Mesodermal cell (in vitro differentiated cells): ENCODE results near the gene IRX2.

ENCODE experiments used
- H3K27ac ChIP-seq: 2 replicates; pipeline ENCODE4 v1.7.0; 2013; ENCODE audit warnings: mild to moderate bottlenecking, low read depth, low read length, moderate library complexity; ENCODE audit not compliant: severe bottlenecking
- H3K36me3 ChIP-seq: 2 replicates; pipeline ENCODE4 v1.7.1; 2013; ENCODE audit warnings: mild to moderate bottlenecking, low read length, moderate library complexity; ENCODE audit not compliant: control insufficient read depth, insufficient read depth
- H3K4me1 ChIP-seq: one replicate; pipeline ENCODE4 v1.7.1; 2013; ENCODE audit warnings: mild to moderate bottlenecking, low read length; ENCODE audit not compliant: insufficient read depth, control insufficient read depth, poor library complexity, severe bottlenecking
- H3K4me3 ChIP-seq: 2 replicates; pipeline ENCODE4 v1.7.0; 2013; ENCODE audit warnings: low read length, control low read depth, mild to moderate bottlenecking; ENCODE audit not compliant: insufficient read depth, poor library complexity, severe bottlenecking; ENCODE audit errors: extremely low read depth
- H3K9me3 ChIP-seq: 2 replicates; pipeline ENCODE4 v1.7.1; 2013; ENCODE audit warnings: mild to moderate bottlenecking, low read length, moderate library complexity; ENCODE audit not compliant: control insufficient read depth
- whole genome bisulfite sequencing, 2 experiments: methylation state at CpG; one replicate each; pipeline ENCODE4 v1.1.5; 2013; ENCODE audit warnings: missing lambda C conversion rate in 2 of 2; ENCODE audit not compliant: insufficient coverage in 2 of 2; 5-methylcytosine and 5-hydroxymethylcytosine counted together

The IRX2 gene

GRCh38 chr5:2725980-2726765 lies 25.3 kb downstream of the IRX2 start:
- H3K36me3 ChIP-seq, result no peaks in the 10 kb centered on the region
- WGBS, 2 experiments, result 93 to 95% methylated on average over 16 to 20 of the region's 23 CpGs

GRCh38 chr5:2724831-2725230 lies 26.6 kb downstream of the IRX2 start:
- Histone ChIP-seq H3K27ac (no peak overlapping the region), H3K9me3 (no peaks in the 10 kb centered on the region), H3K4me1 (no peaks in the 10 kb centered on the region), H3K4me3 (no peak overlapping the region), H3K36me3 (no peaks in the 10 kb centered on the region)
- WGBS, 2 experiments, result 87 to 100% methylated on average over 2 to 3 of the region's 5 CpGs

More at GRCh38 chr5:2725980-2726765, 25.3 kb downstream of the IRX2 start:
- Histone ChIP-seq H3K4me3 (no peak overlapping the region), H3K4me1 (no peaks in the 10 kb centered on the region), H3K9me3 (no peaks in the 10 kb centered on the region), H3K27ac (no peak overlapping the region)

DNA sequence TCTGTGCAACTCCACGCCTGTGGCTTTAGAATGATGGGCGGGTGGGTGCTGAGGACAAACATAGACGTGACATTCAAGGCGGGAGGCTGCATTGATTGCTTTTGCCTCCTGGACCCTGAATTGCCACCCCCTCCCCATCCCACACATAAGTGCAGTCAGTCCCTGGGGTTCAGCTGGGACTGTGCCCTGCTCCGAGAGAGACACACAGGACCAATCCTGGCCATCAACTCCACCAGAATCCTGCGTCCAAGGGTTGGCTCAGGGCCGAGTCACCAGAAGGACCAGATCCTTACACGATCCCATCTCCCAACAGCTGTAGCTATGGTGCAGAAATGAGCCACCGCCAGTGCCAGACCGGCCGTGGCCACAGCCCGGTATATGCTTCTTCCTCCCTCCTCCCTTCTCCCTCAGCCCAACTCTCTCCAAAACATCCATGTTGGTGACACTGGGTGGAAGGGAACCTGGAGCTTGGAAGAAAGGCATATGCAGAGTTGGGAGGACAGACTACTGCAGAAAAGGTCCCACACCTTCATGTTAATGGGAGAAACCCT lies 27.4 kb downstream of the IRX2 start:
- H3K27ac ChIP-seq, result no peak overlapping the region
- H3K36me3 ChIP-seq, result no peaks in the 10 kb centered on the region
- no peak overlapping the region for H3K4me3 ChIP-seq
- 96 to 97% methylated on average over 4 to 7 of the region's 12 CpGs for WGBS, 2 experiments
- H3K9me3 ChIP-seq, result no peaks in the 10 kb centered on the region
- no peaks in the 10 kb centered on the region for H3K4me1 ChIP-seq

DNA sequence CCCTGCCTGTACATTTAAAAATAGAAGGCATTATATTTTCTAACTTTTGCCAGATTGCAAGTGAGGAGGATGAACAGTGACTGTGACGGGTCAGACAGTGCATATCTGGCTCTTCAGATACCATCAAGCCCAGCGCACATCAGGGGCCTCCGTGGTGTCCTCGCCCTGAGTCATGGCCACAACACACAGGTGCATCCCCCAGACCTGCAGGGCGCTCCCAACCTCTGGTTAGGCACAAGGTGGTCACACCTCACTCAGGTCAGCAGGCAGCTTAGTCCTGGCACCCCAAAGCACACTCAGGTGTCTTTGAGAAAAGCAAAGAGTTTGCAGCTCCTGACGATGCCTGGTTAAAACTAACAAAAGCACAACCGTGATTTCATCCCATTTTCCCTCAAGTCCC lies 28.6 kb downstream of the IRX2 start:
- Histone ChIP-seq H3K36me3 (no peaks in the 10 kb centered on the region), H3K9me3 (no peaks in the 10 kb centered on the region), H3K4me3 (no peak overlapping the region), H3K27ac (no peak overlapping the region), H3K4me1 (no peaks in the 10 kb centered on the region)
- WGBS, 2 experiments, result 93 to 94% methylated on average over 7 of the region's 7 CpGs

- Histone ChIP-seq H3K4me1 (no peaks in the 10 kb centered on the region), H3K36me3 (no peaks in the 10 kb centered on the region), H3K4me3 (no peak overlapping the region), H3K27ac (no peak overlapping the region), H3K9me3 (no peaks in the 10 kb centered on the region)
- WGBS, 2 experiments, result 94 to 100% methylated on average over 2 to 3 of the region's 7 CpGs
Measured at GRCh38 chr5:2721385-2722138, 29.9 kb downstream of the IRX2 start.

GRCh38 chr5:2719332-2719731 lies 32.1 kb downstream of the IRX2 start:
- no peak overlapping the region for H3K4me3 ChIP-seq
- no peaks in the 10 kb centered on the region for H3K9me3 ChIP-seq
- H3K27ac ChIP-seq, result no peak overlapping the region
- no peaks in the 10 kb centered on the region for H3K4me1 ChIP-seq
- WGBS, 2 experiments, result 78 to 100% methylated on average over 1 to 3 of the region's 6 CpGs
- H3K36me3 ChIP-seq, result no peaks in the 10 kb centered on the region

DNA sequence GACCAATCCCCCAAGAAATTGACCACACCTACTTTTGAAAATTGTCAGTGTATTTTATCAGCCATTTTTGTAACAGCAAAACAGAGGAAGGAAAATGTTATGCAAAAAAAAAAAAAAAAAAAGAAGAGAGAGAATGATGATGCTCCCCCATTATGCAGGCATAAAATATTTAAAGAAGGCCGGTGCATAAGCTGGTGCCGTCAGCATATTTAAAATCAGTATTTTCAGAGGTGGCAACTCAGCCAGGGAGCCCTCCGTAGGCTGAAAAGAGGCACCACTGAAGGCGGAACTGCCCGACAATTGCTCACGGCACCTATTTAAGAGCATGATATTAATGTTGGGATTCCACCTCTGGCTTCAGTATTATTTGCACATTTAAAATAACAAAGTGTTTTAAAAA lies 33.4 kb downstream of the IRX2 start:
- WGBS, 2 experiments, result 80 to 92% methylated on average over 3 to 6 of the region's 6 CpGs
- Histone ChIP-seq H3K36me3 (no peaks in the 10 kb centered on the region), H3K4me1 (no peaks in the 10 kb centered on the region), H3K9me3 (no peaks in the 10 kb centered on the region), H3K4me3 (no peak overlapping the region), H3K27ac (no peak overlapping the region)

GRCh38 chr5:2715856-2716255 lies 35.6 kb downstream of the IRX2 start:
- Histone ChIP-seq H3K4me1 (no peaks in the 10 kb centered on the region), H3K27ac (no peak overlapping the region), H3K36me3 (no peaks in the 10 kb centered on the region), H3K9me3 (no peaks in the 10 kb centered on the region), H3K4me3 (no peak overlapping the region)
- 90 to 95% methylated on average over 5 to 6 of the region's 6 CpGs for whole genome bisulfite sequencing, 2 experiments

GRCh38 chr5:2714805-2715204 lies 36.7 kb downstream of the IRX2 start:
- Histone ChIP-seq H3K36me3 (no peaks in the 10 kb centered on the region), H3K4me1 (no peaks in the 10 kb centered on the region), H3K9me3 (no peaks in the 10 kb centered on the region), H3K4me3 (no peak overlapping the region), H3K27ac (no peak overlapping the region)
- WGBS, 2 experiments, result 88 to 95% methylated on average over 4 to 5 of the region's 6 CpGs

GRCh38 chr5:2714026-2714425 lies 37.5 kb downstream of the IRX2 start:
- Histone ChIP-seq H3K9me3 (no peaks in the 10 kb centered on the region), H3K4me1 (no peaks in the 10 kb centered on the region), H3K36me3 (no peaks in the 10 kb centered on the region), H3K4me3 (no peak overlapping the region), H3K27ac (no peak overlapping the region)
- WGBS, 2 experiments, result 90 to 95% methylated on average over 4 to 5 of the region's 6 CpGs
